ENCODE measurements around the gene SGPP2.
"Not testable (repeated sequence)": the region's sequence is repeated elsewhere in the genome, so short reads cannot be mapped to it uniquely, and the experiment has no call there.

Gene SGPP2

DNA sequence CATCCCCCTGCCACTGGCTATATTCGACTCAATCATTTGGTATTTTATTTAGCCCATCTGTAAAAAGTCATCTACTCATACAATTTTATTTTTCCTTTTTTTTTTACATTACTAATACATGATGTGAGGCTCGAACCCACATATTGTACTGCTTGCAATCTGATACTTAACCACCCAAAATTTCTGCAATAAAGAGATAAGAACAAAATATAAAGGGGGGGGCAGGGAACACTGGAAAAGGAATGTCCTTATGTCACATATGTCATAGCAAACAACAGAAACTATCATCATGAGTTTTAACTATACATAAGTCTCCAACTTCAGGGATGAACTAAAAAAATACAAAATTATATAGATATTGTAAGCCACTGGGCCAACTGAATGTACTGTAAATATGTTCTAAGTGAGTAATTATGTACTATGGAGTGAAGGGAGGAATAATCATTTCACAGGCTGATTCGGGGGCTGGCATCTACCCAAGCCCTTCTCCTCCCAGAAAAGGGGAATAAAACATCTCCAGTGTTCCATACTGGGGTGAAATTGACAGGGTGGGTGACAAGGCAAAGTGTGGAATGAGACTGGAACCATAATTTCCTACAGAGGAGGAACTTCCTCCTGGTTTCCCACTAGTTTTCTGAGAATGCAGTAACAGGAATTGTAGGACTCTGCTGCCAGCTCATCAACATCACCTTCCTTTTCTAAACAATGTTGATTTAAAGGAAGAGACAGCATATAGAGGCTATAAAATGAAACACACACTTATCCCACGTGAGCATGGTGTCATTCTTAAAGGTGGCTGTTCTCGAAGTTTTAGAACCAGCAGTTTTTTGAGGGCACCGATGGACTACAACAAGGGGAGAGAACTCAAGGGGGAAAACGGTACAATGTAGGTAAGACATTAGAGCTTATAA lies 152.1 kb downstream of the SGPP2 start:
- DNase-seq (ENCODE audit: low spot score) = no peak

DNA sequence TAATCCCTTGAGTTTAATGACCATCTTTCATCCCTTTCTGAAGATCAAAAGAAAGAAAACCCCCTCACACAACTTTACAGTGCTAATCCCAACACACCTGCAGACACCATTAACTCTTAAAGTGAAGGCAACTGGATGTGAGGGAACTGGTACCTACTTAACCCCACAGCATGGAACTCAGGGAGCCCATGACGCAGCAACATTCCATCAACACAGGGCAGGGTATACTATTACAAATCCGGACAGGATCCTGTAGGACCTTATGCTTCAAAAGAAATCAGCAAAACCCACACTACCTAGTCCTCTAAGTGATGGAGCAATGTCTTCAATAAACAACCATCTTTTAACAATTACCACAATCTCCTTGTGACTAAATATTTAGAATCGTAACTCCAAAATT lies 153.0 kb downstream of the SGPP2 start:
- DNase-seq (ENCODE audit: low spot score) = no peak

DNA sequence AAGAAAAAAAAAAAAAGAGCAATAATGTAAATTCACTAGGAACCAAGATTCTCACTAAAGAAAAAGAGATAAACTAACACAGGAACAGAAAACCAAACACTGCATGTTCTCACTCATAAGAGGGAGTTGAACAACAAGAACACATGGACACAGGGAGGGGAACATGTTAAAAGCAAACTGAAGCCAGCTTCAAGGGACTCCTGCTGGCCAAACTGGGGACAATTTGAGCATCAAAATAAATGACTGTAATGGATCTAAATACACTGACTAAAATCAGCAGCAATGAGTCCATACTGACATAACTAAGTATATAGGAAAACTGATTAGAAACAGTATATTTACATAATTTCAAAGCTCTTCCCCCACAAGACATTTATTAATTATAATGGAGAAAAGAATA lies 158.6 kb downstream of the SGPP2 start:
- no peak for DNase-seq (ENCODE audit: low spot score)

DNA sequence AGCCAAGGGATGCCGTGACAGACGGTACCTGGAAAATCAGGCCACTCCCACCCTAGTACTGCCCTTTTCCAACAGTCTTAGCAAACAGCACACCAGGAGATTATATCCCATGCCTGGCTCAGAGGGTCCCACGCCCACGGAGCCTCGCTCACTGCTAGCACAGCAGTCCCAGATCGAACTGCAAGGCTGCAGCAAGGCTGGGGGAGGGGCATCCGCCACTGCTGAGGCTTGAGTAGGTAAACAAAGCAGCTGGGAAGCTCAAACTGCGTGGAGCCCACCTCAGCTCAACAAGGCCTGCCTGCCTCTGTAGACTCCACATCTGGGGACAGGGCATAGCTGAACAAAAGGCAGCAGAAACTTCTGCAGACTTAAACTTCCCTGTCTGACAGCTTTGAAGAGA lies 160.2 kb downstream of the SGPP2 start:
- DNase-seq (ENCODE audit: low spot score) = not testable (repeated sequence)

DNA sequence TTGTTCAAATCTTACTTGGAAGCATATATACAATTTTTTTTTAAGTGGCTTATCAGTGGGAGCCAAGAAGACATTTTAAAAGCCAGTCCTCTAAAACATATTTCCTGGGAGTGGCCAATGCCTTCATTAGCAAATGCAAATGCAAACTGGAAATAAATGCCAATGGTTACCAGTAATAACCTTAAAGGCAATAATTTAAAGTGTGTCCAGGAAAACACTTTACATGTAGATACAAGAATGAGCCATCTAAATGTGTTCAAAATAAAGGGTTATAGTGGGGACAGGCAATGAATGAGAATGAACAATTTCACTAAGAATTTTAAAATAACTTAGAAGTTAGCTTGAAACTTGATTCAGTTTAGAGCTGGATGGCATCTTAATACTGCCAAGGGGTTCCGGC lies 167.3 kb downstream of the SGPP2 start:
- DNase-seq (ENCODE audit: low spot score) = no peak

DNA sequence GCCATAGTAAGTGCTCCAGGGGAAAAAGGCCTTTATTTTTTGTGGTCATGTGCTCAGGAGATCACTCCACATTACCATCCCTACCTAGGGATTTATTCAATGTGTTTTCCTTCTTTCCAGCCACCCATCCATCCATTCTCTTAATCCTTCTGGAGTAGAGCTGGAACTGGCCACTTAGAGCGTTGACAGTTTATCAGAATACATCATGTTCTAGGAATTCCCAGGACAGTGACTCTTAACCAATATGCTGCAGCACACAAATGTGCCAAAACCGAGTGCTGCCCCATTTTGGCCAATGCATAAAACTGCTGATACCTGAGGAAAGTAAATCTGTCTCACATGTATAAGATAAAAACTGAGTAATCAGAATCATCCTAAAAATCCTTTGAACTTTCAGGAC lies 167.8 kb downstream of the SGPP2 start:
- DNase-seq (ENCODE audit: low spot score) = no peak

DNA sequence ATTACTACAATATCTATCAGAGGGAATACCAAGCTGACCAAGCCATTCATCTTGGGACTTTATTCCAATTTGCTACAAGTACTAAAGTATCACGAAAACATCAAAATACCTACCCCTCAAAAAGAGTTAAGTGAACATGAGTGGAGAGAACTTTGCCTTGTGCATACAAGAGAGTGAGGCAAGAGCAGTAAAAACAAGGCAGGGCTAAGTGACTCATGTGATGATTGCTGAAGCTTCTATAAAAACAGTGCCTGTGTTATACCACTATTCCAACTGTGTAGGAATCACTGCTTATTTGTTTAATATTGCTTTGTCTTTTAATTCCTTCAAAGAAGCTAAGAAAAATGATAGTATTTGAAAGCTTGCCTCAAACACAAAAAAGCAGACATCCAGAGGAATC lies 170.3 kb downstream of the SGPP2 start:
- DNase-seq (ENCODE audit: low spot score) = no peak

DNA sequence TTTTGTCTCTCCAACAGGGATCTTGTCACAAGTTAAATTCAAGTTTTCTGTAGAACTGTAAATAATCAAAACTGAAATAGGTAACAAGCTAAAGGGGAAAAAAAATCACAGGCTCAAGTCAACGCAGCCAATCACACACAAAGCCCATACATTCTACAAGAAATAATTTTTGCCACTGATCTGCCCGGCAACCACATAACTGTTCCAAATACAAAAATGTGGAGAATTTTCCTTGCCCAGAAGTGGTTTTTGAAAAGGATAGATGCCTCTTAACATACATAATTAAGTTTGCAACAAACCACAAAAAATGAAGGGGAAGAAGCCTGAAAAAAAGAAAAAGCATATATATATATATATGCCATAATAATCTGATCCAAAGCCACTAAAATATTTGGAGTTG lies 171.2 kb downstream of the SGPP2 start:
- DNase-seq (ENCODE audit: low spot score) = no peak

DNA sequence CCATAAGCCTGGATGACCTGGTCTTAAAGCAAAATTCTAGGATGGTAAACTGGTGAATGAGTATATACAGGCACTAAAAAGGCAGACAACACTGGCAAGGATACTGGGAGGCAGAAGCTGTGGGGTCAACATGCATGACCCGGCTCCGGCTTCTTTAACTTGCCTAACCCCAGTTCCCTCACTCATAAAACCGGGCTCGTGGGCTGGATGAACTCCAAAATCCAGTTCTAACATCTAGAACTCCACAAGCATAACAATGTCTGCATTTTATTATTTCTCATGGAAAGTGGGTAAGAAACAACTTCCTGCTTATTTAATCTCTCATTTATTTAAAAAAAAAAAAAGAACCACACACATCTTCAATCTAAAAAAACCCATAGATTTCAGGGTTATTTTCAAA lies 174.3 kb downstream of the SGPP2 start:
- DNase-seq (ENCODE audit: low spot score) = no peak

DNA sequence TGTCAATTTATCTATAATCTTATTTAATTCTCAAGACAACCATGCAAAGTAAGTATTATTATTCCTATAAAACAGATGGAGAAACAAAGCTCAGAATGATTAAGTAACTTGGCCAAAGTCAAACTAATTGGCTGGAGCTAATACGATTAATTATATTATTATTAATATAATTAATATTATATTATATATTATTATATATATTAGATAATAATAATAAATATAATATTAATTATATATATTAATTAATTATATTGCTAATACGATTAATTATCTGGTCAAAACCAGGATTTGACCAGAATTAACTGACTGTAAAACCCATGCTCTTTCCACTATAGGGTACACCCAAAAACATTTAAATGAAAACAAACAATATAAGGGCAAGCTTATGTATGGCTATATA lies 179.2 kb downstream of the SGPP2 start:
- DNase-seq (ENCODE audit: low spot score) = no peak

DNA sequence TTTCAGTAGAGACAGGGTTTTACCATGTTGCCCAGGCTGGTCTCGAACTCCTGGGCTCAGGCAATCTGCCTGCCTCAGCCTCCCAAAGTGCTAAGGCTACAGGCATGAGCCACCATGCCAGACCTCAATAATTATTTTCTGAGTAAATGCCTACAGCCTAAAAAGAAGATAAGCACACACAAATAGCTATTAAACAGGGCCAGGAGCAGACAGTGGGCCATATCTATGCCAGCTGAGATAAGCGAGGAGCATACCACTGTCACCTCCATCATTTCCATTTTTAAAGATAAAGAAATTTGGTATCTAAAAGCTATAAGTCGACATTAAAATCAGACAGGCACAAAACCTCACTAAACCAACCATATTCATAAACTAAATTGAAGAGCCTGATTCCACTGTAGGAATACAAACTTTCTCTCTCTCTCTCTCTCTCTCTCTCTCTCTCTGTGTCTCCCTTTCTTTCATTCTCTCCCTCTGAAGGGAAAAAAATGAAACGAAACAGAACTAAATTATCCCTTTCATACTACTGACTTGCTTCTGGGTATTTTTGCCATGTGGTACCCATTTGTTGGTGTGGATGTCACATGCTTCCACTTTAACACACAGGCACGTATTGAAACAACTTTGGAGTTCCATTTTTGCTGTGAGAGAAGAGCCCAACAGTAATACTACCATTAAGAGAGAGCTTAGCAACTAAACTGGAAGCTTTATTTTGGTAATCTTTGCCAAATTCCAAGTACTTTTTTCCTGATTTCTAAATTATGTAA lies 180.6 kb downstream of the SGPP2 start:
- no peak for DNase-seq (ENCODE audit: low spot score)

DNA sequence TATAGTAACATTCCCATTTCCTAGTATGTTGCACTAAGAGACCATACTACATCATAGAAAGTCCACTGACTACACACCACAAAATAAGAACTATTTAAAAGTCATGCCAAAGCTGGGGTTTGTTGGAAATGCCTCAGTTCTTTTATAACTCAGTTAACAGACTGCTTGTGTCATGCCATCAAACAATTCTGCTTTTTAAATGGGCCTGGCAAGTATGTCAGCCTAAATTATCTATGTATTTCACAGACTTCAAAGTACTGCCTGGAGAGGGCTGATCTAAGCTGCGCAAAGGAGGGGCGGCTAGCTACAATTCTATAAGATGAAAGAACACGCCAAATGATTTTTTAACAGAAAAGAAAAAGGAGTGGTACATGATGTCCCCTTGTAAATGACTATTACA lies 182.0 kb downstream of the SGPP2 start:
- DNase-seq (ENCODE audit: low spot score) = no peak

DNA sequence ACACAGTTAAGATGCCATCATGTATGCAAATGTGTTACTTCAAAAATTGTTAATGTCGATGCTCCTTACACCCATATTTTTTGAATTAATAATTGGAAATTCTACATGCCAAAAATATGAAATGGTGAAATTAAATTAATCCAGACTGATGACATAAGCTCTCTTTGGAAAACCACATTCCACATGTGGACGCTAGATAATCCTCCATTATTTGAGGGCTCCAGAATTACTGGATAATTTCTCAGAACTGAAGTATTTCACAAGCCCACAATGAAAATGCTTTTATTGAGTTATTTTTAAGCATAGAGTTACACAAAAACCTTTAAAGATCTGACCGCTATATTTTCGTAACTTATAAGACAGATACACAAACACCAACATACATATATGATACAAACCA lies 183.7 kb downstream of the SGPP2 start:
- DNase-seq (ENCODE audit: low spot score) = no peak

DNA sequence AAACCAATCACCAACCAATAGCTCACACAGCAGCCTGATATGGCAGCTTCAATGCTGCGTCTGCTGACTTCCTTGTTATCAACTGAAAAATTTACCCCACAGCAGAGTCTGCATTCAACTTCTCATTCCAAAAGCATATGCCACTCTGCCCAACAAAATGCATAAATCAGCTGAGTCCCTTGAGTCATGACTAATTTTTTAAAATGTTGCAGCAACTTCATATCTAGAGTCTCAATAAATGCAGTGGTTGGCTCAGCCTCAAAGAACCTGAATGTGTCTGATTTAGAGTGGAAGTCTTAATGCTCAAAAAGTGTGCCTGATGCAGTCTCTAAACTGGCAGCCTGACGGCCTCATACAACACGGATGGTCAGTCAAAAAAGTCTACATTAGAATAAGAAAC lies 185.0 kb downstream of the SGPP2 start:
- DNase-seq (ENCODE audit: low spot score) = no peak
